Spleen (tissue), 7 donors: ENCODE data around the gene HERPUD1.

ENCODE experiments used
- POLR2A ChIP-seq, 3 donors: fragments of 450-650 bp; IDR thresholded peaks; one replicate each; pipeline ENCODE4 v1.5.1; 2017; ENCODE audit warnings: antibody characterized with exemption in 3 of 3, mild to moderate bottlenecking in 1 of 3
- POLR2AphosphoS5 ChIP-seq, 3 donors: sonication (generic); formaldehyde crosslinking; IDR thresholded peaks; one replicate each; pipeline ENCODE4 v1.5.1; 2017; ENCODE audit warnings: antibody characterized with exemption in 3 of 3
- TF ChIP-seq, protein P1 (sequence below), 11 experiments: fragments of 200-600 bp in 7 of 11; fragments of 450-650 bp in 4 of 11; sonication (generic) in 4 of 11; IDR thresholded peaks in 8 of 11; conservative IDR thresholded peaks in 3 of 11; 1 replicate in 7 of 11; 2 replicates in 4 of 11; pipeline versions ENCODE4 v1.4.0 to v1.8.0; 2016 to 2021; ENCODE audit warnings: antibody characterized with exemption in 11 of 11, inconsistent platforms in 4 of 11, mild to moderate bottlenecking in 1 of 11
- donor health status: DM: no; HTN: no; CAD: no; lungs with moderate emphysema.
- donor health status: DM: no; HTN: no; CAD: no.
- donor health status: DM: no; HTN: no; CAD: no.

DNA sequence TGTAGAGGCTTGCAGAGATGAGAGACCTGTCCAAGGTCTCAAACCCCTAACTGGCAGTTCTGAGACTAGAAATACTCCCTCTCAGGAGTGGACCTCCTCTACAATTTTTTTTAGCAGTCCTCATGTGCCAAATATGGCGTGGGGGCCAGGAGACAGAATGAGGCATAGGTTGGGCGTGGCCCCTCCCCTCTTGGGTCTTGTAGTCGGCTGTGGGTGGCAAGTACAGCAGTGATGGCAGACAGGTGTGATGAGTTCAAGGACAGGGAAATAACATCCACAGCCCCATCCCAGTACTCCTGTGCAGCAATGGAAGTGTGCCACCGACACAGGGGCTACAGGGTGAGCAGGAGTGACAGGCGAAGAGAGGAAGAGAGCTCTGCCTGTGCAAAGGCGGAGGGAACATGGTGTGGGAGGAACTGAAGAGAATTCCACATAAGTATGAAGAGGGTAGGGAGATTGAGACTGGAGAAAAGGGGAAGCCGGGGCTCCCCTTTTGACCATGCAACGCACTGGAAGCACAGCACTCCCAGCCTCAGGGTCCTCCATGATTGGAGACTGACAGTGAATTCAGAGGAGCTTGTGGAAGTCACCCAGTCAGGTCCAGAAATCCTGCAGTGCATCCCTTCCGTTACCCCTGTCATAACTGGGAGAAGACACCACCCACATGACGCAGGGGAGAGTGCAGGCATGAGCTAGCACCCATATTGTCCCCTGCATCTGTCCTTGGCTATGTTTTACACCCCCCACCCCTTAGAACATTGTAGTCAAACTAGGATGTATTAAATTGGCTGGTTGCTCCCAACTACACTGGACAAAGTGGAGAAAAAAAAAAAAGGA is 15.0 kb downstream of the HERPUD1 start:
- TF ChIP-seq, protein P1, sequence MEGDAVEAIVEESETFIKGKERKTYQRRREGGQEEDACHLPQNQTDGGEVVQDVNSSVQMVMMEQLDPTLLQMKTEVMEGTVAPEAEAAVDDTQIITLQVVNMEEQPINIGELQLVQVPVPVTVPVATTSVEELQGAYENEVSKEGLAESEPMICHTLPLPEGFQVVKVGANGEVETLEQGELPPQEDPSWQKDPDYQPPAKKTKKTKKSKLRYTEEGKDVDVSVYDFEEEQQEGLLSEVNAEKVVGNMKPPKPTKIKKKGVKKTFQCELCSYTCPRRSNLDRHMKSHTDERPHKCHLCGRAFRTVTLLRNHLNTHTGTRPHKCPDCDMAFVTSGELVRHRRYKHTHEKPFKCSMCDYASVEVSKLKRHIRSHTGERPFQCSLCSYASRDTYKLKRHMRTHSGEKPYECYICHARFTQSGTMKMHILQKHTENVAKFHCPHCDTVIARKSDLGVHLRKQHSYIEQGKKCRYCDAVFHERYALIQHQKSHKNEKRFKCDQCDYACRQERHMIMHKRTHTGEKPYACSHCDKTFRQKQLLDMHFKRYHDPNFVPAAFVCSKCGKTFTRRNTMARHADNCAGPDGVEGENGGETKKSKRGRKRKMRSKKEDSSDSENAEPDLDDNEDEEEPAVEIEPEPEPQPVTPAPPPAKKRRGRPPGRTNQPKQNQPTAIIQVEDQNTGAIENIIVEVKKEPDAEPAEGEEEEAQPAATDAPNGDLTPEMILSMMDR (IDR thresholded peaks at IDR 0.05 in 8 of 11, conservative IDR thresholded peaks at IDR 0.05 in 3 of 11): no peak
- TF ChIP-seq POLR2A (IDR thresholded peaks at IDR 0.05) (no peak), POLR2AphosphoS5 (IDR thresholded peaks at IDR 0.05) (peak in 2 of 3 donors; percentile 73 to 80)
